HepG2 (cell line): Measurements from ENCODE around the gene CAMTA1. TPM values are rescaled to one million over a fixed set of nuclear protein-coding genes. Genes with fewer than 3 reads are reported as not detected.

Experiments
- ATAC-seq: fragments of 200-7000 bp; cut with Tn5 transposase; 3 replicates; pipeline ENCODE4 v1.9.1; 2020; ENCODE audit warnings: mild to moderate bottlenecking, moderate library complexity
- BruUV-seq: library from RNA; stranded (reverse); fragments of 400-500 nt; replicated peaks from 2 replicates; lab custom pipeline; 2021; lab: Mats Ljungman, UMichigan
- CTCF ChIA-PET: fragments of 300-600 bp; formaldehyde crosslinking; extraction: SDS; loops from one replicate; lab custom pipeline; 2021; ENCODE audit warnings: low total read pairs, inconsistent platforms, low intra/inter-chr PET ratio; lab: Yijun Ruan, JAX
- POLR2A ChIA-PET: fragments of 350-600 bp; sonication (Branson Sonifier 250); formaldehyde crosslinking; loops from one replicate; lab custom pipeline; 2020; ENCODE audit warnings: antibody characterized with exemption, inconsistent platforms; lab: Yijun Ruan, JAX
- DNase-seq: peaks from one replicate; pipeline ENCODE4 v3.0.0-alpha.2; 2015; ENCODE audit warnings: low spot score
- FAIRE-seq: peaks from 3 replicates; lab custom pipeline; 2011; peaks lifted over from hg19 to GRCh38; lab: Jason Lieb, UNC
- H2AFZ ChIP-seq: one replicate; pipeline ENCODE4 v1.6.1; 2011; ENCODE audit warnings: low read length, inconsistent platforms
- H3K27ac ChIP-seq: fragments of 300-600 bp; 3 replicates; pipeline ENCODE4 v1.8.0; 2011; ENCODE audit warnings: mixed run types, mild to moderate bottlenecking, mixed read lengths, low read length, inconsistent platforms; ENCODE audit not compliant: insufficient read depth; ENCODE audit errors: extremely low read length
- H3K27me3 ChIP-seq, 2 experiments: fragments of 200-600 bp in 1 of 2; 2 replicates in 1 of 2; 3 replicates in 1 of 2; pipeline versions ENCODE4 v1.6.0 to v1.8.0; 2011; ENCODE audit warnings: low read length in 2 of 2, mild to moderate bottlenecking in 2 of 2, moderate library complexity in 2 of 2, inconsistent platforms in 1 of 2; ENCODE audit not compliant: insufficient read depth in 2 of 2, control insufficient read depth in 1 of 2
- H3K36me3 ChIP-seq, 2 experiments: fragments of 200-600 bp in 1 of 2; replicated peaks in 1 of 2; 2 replicates in 1 of 2; 3 replicates in 1 of 2; pipeline versions ENCODE4 v1.5.1 to v1.8.0; 2011; ENCODE audit warnings: low read length in 2 of 2, inconsistent platforms in 1 of 2; ENCODE audit not compliant: insufficient read depth in 2 of 2, control insufficient read depth in 1 of 2
- H3K4me1 ChIP-seq: 2 replicates; pipeline ENCODE4 v1.5.1; 2012; ENCODE audit warnings: low read length, inconsistent platforms; ENCODE audit not compliant: insufficient read depth
- H3K4me2 ChIP-seq: 2 replicates; pipeline ENCODE4 v1.6.0; 2011; ENCODE audit warnings: low read depth, low read length, inconsistent platforms
- H3K4me3 ChIP-seq, 3 experiments: fragments of 200-600 bp in 1 of 3; sonication (generic), shearing (Covaris generic) in 1 of 3; replicated peaks in 1 of 3; 2 replicates each; pipeline ENCODE4 v1.5.1; 2011 to 2016; ENCODE audit warnings: low read length in 3 of 3, inconsistent platforms in 2 of 3, low read depth in 2 of 3, mild to moderate bottlenecking in 2 of 3, control low read depth in 1 of 3, mixed read lengths in 1 of 3; ENCODE audit not compliant: insufficient read depth in 1 of 3
- H3K79me2 ChIP-seq: one replicate; pipeline ENCODE4 v1.6.1; 2011; ENCODE audit warnings: low read length, inconsistent platforms; ENCODE audit not compliant: insufficient read depth
- H3K9ac ChIP-seq: 2 replicates; pipeline ENCODE4 v1.6.0; 2011; ENCODE audit warnings: mild to moderate bottlenecking, low read depth, low read length, inconsistent platforms; ENCODE audit not compliant: insufficient read depth
- H3K9me3 ChIP-seq: 2 replicates; pipeline ENCODE4 v1.5.1; 2012; ENCODE audit warnings: mild to moderate bottlenecking, low read length
- H4K20me1 ChIP-seq: 2 replicates; pipeline ENCODE4 v1.6.0; 2011; ENCODE audit warnings: inconsistent platforms, mild to moderate bottlenecking, low read length, moderate library complexity; ENCODE audit not compliant: insufficient read depth
- FOXA1 ChIP-seq, 2 experiments: fragments of 450-650 bp in 1 of 2; sonication (generic) in 1 of 2; formaldehyde crosslinking in 1 of 2; IDR thresholded peaks; 2 replicates each; pipeline versions ENCODE4 v1.4.0 to v1.6.1; 2016 to 2020; ENCODE audit warnings: missing genetic modification reagents in 1 of 2
- GRHL1 ChIP-seq: sonication (generic); formaldehyde crosslinking; conservative IDR thresholded peaks from 2 replicates; pipeline ENCODE4 v1.8.0; 2022; ENCODE audit warnings: missing genetic modification reagents
- GTF2F1 ChIP-seq: fragments of 150-350 bp; IDR thresholded peaks from 2 replicates; pipeline ENCODE4 v1.6.1; 2014; ENCODE audit warnings: low read length
- GZF1 ChIP-seq: sonication (generic); formaldehyde crosslinking; IDR thresholded peaks from 2 replicates; pipeline ENCODE4 v1.5.1; 2020; ENCODE audit warnings: mild to moderate bottlenecking, missing genetic modification reagents
- HNF1B ChIP-seq: sonication (generic); formaldehyde crosslinking; IDR thresholded peaks from 2 replicates; pipeline ENCODE4 v1.5.1; 2020; ENCODE audit warnings: mild to moderate bottlenecking, moderate library complexity, missing genetic modification reagents
- JDP2 ChIP-seq: sonication (generic); formaldehyde crosslinking; IDR thresholded peaks from 2 replicates; pipeline ENCODE4 v1.8.1; 2022; ENCODE audit warnings: missing genetic modification reagents, borderline replicate concordance
- NFE2 ChIP-seq: sonication (generic); formaldehyde crosslinking; IDR thresholded peaks from 2 replicates; pipeline ENCODE4 v1.4.0; 2020; ENCODE audit warnings: missing genetic modification reagents
- NFYC ChIP-seq: IDR thresholded peaks from 2 replicates; pipeline ENCODE4 v1.6.1; 2016; ENCODE audit warnings: missing genetic modification reagents, missing compliant biosample characterization
- PRPF4 ChIP-seq: fragments of 200-400 bp; formaldehyde crosslinking; IDR thresholded peaks from 2 replicates; pipeline ENCODE4 v1.6.1; 2016; ENCODE audit warnings: low read length, low read depth; ENCODE audit not compliant: poor library complexity, severe bottlenecking
- SNAPC2 ChIP-seq: sonication (generic); formaldehyde crosslinking; IDR thresholded peaks from 2 replicates; pipeline ENCODE4 v1.8.1; 2022; ENCODE audit warnings: mild to moderate bottlenecking, missing genetic modification reagents
- ZNF513 ChIP-seq: sonication (generic); formaldehyde crosslinking; conservative IDR thresholded peaks from 2 replicates; pipeline ENCODE4 v1.5.0; 2020; ENCODE audit warnings: missing genetic modification reagents
- ZNF597 ChIP-seq: sonication (generic); formaldehyde crosslinking; IDR thresholded peaks from 2 replicates; pipeline ENCODE4 v1.5.0; 2020; ENCODE audit warnings: missing genetic modification reagents
- ZNF710 ChIP-seq: sonication (generic); formaldehyde crosslinking; IDR thresholded peaks from 2 replicates; pipeline ENCODE4 v1.5.0; 2020; ENCODE audit warnings: mild to moderate bottlenecking, missing genetic modification reagents, borderline replicate concordance
- WGBS: methylation state at CpG from one replicate; pipeline ENCODE4 v1.1.6; 2017; ENCODE audit warnings: low lambda C conversion rate; 5-methylcytosine and 5-hydroxymethylcytosine counted together
- in situ Hi-C: cut with HindIII; loops from 2 replicates; pipeline ENCODE4 v1.10.0; 2017; ENCODE audit warnings: low pct_unique_long_range_greater_than_20kb; ENCODE audit not compliant: extremely low pct_ligation_motif_present
- intact Hi-C: fragments of 100-400 bp; cut with micrococcal nuclease; formaldehyde crosslinking; loops from one replicate; pipeline ENCODE4 v1.10.0; 2022; ENCODE audit not compliant: unreplicated experiment
- polyA plus RNA-seq, 8 experiments: library from polyadenylated mRNA; depleted of rRNA in 3 of 8; stranded (reverse) in 7 of 8; unstranded in 1 of 8; fragments of >200 nt; fragmentation: Illumina TruSeq in 4 of 8; extraction: Trizol in 4 of 8; gene quantifications; 2 replicates each; pipeline versions ENCODE4 v1.2.1 to v1.2.3, GENCODE V29; 2011 to 2016; ENCODE audit warnings: low read depth in 4 of 8, missing spikeins in 1 of 8, mixed read lengths in 1 of 8; ENCODE audit not compliant: insufficient read depth in 1 of 8
- total RNA-seq, 5 experiments: library from RNA; depleted of rRNA; stranded (reverse); fragments of >200 nt; fragmentation: Illumina TruSeq; extraction: Trizol; gene quantifications; 2 replicates each; pipeline ENCODE4 v1.2.3, GENCODE V29; 2016; ENCODE audit warnings: low read depth in 1 of 5

CAMTA1 gene
- total and polyA plus RNA-seq, 2 of the 13 experiments (the other 11 are each of a cell fraction or from before 2014, with no cell fraction given): 25.0 to 36.4 TPM

- in situ Hi-C loops (no loop called here), intact Hi-C loops (no loop called here)
- H3K79me2 ChIP-seq: no peaks in the 10 kb centered on the region
- H3K4me3 ChIP-seq: no peak overlapping the region
- ATAC-seq (no peak), DNase-seq (no peak), FAIRE-seq (no peak)
- H3K9ac ChIP-seq: no peak overlapping the region
- no peak overlapping the region for H3K27ac ChIP-seq
- POLR2A ChIA-PET: no interaction called here
- no peaks in the 10 kb centered on the region for H3K9me3 ChIP-seq
- 7% methylated on average over 5 of the region's 9 CpGs for WGBS
- no peaks in the 10 kb centered on the region for H3K4me1 ChIP-seq
- no peak overlapping the region for H3K4me2 ChIP-seq
- H3K36me3 ChIP-seq: no peaks in the 10 kb centered on the region
- no TSS peak for BruUV-seq
- H2AFZ ChIP-seq: no peak overlapping the region
- H4K20me1 ChIP-seq: no peaks in the 10 kb centered on the region
- H3K27me3 ChIP-seq: peaks cover 0 to 37% of the 10 kb centered on the region in 2 experiments; a peak in 3 of 5 replicates
- CTCF ChIA-PET: no interaction called here
- TF ChIP-seq JDP2 (CRISPR knock-in tag) (no peak), PRPF4 (no peak), ZNF513 (CRISPR knock-in tag) (no peak), ZNF597 (CRISPR knock-in tag) (no peak), GZF1 (CRISPR knock-in tag) (no peak), ZNF710 (CRISPR knock-in tag) (no peak), GRHL1 (CRISPR knock-in tag) (no peak), HNF1B (CRISPR knock-in tag) (no peak), SNAPC2 (CRISPR knock-in tag) (no peak), GTF2F1 (no peak), NFYC (CRISPR knock-in tag) (no peak), FOXA1 (IDR thresholded peaks at IDR 0.05) (no peak), FOXA1 (CRISPR knock-in tag; IDR thresholded peaks at IDR 0.05) (no peak), NFE2 (CRISPR knock-in tag) (no peak)
Measured at GRCh38 chr1:7087888-7088287, 302.6 kb downstream of the CAMTA1 start.
